SIG-M5 (cell line): ENCODE measurements around the gene PRR36.

ENCODE experiments used
- DNase-seq: peaks from one replicate; lab custom pipeline; 2025; lab: John Stamatoyannopoulos, UW

The PRR36 gene

GRCh38 chr19:7912697-7913564, 38.7 kb upstream of the PRR36 start:
- DNase-seq, result no peak

DNA sequence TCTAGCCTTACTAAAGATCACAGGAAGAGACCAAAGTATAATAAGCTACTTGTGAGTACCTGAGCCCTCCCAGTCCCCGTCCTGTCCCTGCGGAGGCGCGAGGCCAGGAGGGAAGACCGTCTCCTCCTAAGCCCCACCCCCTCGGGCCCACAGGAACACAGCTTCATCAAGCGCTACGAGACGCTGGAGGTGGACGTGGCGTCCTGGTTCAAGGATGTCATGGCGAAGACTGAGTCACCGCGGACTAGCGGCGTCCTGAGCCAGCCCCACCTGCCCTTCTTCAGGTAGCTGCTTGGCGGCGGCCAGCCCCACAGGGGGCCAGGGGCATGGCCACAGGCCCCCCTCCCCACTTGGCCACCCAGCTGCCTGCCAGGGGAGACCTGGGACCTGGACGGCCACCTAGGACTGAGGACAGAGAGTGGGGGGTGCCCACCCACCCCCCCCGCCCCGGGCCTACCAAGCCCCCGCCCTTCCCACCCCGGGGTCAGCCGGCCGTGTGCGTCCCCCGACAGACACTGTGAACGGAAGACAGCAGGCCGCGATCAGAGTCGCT, 38.0 kb upstream of the PRR36 start:
- DNase-seq, result no peak

GRCh38 chr19:7911508-7912143, 37.4 kb upstream of the PRR36 start:
- no peak for DNase-seq

DNA sequence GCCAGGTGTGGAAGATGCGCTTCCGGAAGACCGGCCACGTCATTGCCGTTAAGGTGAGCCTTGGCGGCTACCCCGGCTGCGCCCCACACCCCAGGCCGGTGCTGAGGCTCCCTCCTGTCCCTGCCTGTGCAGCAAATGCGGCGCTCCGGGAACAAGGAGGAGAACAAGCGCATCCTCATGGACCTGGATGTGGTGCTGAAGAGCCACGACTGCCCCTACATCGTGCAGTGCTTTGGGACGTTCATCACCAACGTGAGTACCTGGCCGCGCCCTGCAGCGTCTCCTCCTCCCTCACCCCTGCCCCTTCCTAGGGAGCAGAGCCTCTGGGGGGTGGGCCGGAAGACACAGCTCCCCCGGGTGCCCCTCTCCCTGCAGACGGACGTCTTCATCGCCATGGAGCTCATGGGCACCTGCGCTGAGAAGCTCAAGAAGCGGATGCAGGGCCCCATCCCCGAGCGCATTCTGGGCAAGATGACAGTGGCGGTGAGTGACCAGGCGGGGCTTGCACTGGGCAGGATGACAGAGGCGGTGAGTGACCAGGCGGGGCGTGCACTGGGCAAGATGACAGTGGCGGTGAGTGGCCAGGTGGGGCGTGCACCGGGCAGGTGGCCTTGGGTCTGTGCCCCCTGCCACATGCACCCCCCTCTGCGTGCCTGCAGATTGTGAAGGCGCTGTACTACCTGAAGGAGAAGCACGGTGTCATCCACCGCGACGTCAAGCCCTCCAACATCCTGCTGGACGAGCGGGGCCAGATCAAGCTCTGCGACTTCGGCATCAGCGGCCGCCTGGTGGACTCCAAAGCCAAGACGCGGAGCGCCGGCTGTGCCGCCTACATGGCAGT, 36.4 kb upstream of the PRR36 start:
- DNase-seq, result no peak

DNA sequence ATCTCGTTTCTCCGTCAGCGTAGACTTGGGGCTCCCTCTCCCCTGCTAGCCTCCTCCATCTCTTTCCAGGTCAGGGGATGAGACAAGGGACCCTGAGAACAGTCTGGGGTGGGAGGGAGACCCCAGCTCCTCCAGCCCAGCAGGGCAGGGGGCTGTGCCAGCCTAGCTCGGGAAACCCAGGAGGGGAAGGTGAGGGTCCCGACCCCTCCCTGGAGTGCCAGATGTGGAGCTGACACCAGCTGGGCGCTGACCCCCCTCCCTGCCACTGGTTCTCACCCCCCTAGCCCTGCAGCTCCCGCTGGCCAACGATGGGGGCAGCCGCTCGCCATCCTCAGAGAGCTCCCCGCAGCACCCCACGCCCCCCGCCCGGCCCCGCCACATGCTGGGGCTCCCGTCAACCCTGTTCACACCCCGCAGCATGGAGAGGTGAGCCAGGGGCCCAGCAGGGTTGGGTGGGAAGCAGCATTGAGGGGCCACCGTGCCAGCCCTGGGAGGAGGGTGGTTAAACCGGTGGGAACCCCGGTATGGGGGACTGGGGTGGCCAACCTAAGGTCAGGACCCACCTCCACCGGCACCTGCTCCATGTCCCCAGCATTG, 35.4 kb upstream of the PRR36 start:
- DNase-seq, result no peak

DNA sequence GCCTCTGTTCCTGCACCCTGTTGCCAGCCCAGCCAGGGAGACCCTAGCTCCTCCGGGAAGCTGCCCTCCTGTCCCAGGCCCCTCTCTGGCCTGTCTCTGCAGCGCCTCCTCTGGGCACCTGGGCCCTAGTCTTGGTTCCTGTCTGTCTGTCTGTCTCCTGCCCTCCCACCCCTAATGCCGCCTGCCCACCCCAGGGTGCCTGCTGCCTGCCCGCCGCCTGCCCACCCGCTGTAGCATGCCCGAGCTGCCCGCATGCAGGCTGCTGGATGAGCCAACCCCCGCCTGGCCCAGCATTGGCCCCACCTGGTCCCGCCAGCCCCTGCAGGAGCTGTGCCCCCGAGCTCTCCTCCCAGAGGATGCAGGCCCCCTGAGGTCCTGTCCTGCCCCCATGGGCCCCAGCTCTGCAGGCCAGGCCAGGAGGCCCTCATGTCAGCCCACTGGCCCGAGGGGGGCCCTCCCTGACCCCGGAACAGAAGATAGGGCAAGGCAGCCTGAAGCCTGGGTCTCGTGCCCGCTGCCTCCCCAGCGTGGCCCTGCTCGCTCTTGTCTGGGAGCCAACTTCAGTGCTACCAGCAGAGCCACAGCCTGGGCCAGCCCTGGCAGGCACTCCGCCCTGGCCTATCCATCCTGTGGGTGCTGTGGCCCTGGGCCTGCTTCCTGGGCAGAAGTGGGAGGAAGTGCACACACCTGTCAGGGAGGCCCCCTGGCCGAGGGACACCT, 34.7 kb upstream of the PRR36 start:
- DNase-seq, result no peak

- no peak for DNase-seq
These were observed 34.0 kb upstream of the PRR36 start for GRCh38 chr19:7908078-7908699.

- no peak for DNase-seq
These were observed 33.4 kb upstream of the PRR36 start for GRCh38 chr19:7907544-7907943.

GRCh38 chr19:7907122-7907521, 32.9 kb upstream of the PRR36 start:
- no peak for DNase-seq

GRCh38 chr19:7905859-7906258, 31.7 kb upstream of the PRR36 start:
- DNase-seq, result no peak

- no peak for DNase-seq
These were observed 31.1 kb upstream of the PRR36 start for GRCh38 chr19:7905268-7905667.

- DNase-seq, result no peak
These were observed 30.2 kb upstream of the PRR36 start for GRCh38 chr19:7904074-7905020.

DNA sequence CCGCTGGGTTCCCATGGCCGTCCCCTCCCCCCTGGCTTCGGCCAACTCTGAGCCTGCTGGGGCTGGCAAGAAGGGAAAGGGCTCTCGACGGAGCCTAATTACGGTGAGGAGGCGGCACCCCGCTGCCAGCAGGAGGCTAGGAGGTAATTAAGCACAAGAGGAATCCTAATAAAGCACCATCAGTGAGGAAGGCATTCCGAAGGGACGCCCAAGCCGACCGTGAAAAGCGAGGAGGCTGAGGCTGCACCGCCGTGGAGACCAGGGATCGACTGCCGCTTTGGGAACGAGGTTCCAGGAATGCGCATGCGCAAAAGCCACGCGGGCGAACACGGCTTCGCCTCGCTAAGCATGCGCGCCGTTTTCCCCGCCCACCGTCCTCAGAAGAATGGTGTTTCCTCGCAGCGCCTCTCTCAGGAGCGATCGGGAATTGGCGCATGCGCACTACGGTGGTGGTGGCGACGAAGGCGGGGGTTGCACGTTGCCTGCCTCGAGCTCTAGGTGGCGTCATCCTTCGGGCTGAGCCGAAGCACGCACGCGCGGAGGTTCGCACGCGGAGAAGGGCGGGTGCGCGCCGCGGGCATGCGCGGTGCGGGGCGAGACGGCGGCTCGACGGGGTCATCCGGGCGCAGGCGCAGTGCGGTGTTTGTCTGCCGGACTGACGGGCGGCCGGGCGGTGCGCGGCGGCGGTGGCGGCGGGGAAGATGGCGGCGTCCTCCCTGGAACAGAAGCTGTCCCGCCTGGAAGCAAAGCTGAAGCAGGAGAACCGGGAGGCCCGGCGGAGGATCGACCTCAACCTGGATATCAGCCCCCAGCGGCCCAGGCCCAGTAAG, 29.3 kb upstream of the PRR36 start, which contains the start of gene MAP2K7:
TSS of gene MAP2K7 (plus strand) at position 634 of the 830 bp plus-strand sequence. CDS start at position 702, 68 bp downstream.
- peak; percentile 87 for DNase-seq

DNA sequence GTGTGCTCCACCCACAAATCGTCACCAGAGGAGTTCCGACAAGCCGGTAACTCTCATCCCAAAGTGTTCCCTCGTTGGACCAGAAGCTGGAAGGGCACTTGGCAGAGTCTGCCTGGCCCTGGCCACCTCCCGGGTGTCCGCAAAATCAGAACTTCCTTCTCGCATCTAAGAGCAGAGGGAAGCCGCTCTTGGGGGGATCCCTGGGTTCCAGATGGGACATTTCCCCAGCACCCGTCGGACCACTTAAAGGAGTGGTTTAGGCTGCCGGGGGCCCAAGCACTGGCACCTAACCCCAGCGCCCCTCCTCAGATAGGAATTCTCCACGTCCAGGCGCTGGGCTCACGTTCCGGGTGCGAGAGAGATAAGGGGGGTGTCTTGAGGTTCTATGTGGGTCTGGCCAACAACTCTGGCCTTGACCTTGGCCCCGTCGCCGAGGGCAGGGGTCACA, 28.6 kb upstream of the PRR36 start:
- no peak for DNase-seq

DNA sequence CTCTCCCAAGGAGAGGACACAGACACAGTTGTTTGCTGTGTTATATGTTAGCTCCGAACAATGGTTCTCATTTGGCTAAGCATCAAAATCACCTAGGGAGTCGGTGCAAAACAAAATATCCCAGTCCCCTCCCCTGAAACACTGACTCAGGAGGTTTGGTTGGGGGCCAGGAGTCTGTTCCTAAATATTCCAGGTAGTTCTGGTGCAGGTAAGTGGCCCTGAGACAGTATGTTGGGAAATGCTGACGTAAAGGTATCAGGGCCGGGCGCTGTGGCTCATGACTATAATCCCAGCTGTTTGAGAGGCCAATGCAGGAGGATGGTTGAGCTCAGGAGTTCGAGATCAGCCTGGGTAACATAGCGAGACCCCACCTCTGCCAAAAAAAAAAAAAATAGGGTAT, 27.1 kb upstream of the PRR36 start:
- DNase-seq, result no peak

- DNase-seq, result no peak
These were observed 26.7 kb upstream of the PRR36 start for GRCh38 chr19:7900931-7901330.

DNA sequence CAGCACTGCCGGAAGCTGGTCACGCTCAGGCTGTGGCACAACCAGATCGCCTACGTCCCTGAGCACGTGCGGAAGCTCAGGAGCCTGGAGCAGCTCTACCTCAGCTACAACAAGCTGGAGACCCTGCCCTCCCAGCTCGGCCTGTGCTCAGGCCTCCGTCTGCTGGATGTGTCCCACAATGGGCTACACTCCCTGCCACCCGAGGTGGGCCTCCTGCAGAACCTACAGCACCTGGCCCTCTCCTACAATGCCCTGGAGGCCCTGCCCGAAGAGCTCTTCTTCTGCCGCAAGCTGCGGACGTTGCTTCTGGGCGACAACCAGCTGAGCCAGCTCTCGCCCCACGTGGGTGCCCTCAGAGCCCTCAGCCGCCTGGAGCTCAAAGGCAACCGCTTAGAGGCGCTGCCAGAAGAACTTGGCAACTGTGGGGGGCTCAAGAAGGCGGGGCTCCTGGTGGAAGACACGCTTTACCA, 26.2 kb upstream of the PRR36 start:
- no peak for DNase-seq

DNA sequence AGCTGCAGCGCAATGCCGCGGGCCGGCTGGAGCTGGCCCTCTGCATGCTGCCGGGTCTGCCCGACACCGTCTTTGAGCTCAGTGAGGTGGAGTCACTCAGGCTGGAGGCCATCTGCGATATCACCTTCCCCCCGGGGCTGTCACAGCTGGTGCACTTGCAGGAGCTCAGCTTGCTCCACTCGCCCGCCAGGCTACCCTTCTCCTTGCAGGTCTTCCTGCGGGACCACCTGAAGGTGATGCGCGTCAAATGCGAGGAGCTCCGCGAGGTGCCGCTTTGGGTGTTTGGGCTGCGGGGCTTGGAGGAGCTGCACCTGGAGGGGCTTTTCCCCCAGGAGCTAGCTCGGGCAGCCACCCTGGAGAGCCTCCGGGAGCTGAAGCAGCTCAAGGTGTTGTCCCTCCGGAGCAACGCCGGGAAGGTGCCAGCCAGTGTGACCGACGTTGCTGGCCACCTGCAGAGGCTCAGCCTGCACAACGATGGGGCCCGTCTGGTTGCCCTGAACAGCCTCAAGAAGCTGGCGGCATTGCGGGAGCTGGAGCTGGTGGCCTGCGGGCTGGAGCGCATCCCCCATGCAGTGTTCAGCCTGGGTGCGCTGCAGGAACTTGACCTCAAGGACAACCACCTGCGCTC, 25.7 kb upstream of the PRR36 start:
- no peak for DNase-seq
